GM21515 (cell line): ENCODE data around the gene AKIP1.
"Not testable (repeated sequence)": the region's sequence is repeated elsewhere in the genome, so short reads cannot be mapped to it uniquely, and the experiment has no call there.

ENCODE experiments used
- ATAC-seq: cut with Tn5 transposase; IDR thresholded peaks from one replicate; pipeline ENCODE4 v1.9.1; 2021; ENCODE audit not compliant: unreplicated experiment

AKIP1 gene, protein sequence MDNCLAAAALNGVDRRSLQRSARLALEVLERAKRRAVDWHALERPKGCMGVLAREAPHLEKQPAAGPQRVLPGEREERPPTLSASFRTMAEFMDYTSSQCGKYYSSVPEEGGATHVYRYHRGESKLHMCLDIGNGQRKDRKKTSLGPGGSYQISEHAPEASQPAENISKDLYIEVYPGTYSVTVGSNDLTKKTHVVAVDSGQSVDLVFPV

DNA sequence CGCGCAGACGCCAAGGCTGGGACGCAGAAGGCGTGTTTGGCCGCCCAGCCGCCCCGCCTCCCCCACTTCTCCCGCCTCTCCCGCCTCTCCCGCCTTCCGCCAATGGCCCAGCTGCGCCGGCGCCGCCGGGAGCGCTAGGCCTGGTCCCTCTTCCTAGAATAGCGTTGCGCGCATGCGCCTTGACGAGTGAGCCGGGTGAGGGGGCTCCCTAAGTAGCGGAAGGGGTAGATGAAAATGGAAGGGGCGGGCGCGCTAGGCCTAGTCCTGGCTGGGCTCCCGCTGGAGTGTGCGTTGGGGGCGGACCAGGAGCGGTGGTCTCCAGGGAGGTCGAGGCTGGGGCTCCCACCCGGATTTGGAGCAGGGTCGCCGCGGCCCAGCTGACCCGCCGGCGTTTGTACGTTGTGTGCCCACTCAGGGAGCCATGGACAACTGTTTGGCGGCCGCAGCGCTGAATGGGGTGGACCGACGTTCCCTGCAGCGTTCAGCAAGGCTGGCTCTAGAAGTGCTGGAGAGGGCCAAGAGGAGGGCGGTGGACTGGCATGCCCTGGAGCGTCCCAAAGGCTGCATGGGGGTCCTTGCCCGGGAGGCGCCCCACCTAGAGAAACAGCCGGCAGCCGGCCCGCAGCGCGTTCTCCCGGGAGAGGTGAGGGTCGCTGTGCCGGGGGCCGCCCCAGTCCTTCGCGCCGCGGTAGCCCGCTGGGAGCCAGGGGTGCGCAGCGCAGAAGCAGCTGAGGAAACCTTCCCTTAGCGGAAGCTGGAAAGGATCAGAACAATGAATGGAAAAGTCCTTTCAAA lies at the start of gene AKIP1:
AKIP1 (plus strand) TSS at position 161 of the 795 bp plus-strand sequence; CDS start at position 422, 261 bp downstream.
- ATAC-seq = peak; percentile 81

GRCh38 chr11:8863838-8864237 lies 47.2 kb upstream of the AKIP1 start:
- ATAC-seq = no peak

DNA sequence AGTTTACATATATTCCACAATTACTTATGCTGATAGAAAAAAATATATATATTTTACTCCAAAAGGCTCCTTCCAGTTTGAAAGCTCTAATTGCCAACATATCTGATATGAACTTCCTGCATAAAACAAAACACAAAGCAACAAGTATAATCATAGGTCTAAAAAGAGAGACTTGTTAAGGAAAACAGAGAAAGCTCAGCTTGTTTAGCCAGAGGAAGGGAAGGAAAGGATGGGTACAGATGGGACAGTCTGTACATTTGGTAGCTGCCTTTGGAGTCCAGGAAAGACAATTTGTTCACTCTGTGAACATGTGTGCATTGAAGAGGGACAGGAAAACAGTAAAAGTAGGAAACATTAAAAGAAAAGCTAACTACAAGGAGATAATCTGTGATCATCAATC lies 45.7 kb upstream of the AKIP1 start:
- no peak for ATAC-seq

GRCh38 chr11:8867035-8867434 lies 44.0 kb upstream of the AKIP1 start:
- ATAC-seq = no peak

DNA sequence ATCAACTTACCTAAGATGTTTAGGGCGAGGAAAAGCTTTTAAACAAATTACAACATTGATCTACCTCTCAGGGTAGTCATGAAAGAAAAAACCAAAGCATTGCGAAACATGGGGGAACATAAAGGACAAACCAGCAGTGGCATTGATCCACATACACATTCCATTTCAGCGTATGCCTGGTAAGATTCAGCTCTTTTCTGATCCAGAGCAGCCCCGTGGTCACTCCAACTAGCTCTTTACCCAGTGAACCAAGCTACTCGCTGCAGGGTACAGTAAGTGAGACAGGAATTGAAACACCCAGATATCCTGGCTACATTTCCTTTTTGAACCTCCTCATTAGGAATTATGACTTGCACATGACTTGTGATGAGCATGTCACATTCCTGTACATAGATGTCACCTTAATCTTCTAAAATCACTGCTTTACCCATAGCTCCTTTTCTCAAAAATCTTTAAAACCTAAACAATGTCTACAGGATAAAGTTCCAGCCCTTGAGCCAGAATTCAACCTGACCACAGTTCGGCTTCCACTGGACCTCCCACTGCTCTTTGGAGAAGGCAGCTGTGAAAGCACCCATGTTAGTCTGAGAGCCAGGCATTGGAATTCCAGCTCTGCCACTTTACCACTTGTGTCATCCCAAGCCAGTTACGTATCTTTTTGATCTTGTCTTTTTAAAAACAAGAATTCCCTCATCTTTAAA lies 42.9 kb upstream of the AKIP1 start:
- ATAC-seq = no peak

DNA sequence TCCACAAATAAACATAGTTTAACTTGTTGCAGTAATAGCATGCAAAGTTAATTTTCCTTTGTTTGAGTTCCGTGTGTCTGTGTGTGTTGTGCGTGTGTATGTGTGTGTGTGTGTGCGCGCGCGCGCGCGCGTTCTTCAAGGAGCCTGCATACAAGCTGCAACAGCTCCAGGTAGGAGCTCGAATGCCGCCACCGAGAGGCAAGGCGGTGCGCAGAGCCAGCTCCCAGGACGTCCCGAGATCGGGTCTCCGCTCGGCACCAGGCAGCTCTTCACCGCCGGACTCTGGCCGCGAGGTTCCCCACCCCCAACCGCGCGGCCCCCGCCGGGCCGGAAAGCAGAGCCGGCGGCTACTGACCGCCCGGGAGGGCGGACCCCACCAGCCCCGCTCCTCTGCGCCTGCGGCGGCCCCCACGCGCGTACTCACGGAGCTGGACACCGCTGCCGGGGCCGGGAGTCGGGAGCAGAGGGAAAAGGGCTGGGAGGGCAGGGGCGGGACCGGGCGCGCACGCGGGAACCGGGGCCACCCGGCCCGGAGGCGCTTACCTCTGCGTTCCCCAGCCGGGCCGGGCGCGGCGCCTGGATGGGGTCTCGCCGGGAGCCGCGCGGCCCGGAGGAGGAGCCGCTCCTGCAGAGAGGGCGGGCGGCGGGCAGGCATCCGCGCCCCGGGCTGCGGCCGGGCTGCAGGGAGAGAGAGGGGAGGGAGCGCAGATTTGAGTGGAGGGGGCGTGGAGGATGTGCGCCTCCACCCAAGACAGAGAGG lies 40.4 kb upstream of the AKIP1 start:
- no peak for ATAC-seq

DNA sequence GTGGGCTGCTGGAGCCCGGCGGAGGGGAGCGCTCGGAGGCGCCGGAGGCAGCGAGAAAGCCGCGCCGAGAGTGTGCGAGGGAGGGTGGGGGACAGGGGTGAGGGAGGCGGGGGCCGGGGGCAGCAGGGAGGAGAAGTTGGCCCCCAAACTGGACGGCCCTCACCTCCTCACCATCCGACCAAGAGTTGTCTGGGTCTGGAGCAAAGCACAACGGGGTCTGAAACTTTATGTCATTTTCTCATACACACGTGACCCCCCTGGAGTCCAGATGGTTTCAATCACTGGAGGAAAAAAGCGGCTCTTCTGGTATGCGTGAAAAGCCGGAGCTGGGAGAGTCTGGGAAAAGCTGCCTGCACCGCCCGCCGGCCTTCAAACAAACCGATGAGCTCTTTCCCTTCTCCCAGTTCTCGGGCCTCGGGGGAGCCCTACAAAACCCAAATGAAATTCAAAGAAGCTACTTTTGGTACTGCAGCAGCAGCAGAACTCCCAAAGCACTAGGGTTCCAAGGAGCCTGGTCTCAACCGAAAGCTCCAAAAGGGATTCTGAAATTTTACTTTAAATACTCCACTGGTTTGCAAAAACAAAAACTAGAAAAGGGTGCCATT lies 39.7 kb upstream of the AKIP1 start:
- no peak for ATAC-seq

DNA sequence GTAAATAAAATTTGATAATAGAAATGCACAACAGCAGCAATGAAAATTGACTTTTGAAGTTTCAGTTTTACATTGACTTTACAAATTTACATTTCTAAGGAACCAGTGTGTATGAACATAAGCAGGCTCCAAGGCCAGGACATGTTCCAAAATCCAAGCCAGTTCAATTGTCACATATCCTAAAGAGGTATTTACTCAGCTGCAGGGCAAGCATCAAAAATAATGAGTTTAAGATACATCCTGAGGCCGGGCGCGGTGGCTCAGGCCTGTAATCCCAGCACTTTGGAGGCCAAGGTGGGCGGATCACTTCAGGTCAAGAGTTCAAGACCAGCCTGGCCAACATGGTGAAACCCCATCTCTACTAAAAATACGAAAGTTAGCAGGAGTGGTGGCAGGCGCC lies 39.0 kb upstream of the AKIP1 start:
- ATAC-seq = no peak

DNA sequence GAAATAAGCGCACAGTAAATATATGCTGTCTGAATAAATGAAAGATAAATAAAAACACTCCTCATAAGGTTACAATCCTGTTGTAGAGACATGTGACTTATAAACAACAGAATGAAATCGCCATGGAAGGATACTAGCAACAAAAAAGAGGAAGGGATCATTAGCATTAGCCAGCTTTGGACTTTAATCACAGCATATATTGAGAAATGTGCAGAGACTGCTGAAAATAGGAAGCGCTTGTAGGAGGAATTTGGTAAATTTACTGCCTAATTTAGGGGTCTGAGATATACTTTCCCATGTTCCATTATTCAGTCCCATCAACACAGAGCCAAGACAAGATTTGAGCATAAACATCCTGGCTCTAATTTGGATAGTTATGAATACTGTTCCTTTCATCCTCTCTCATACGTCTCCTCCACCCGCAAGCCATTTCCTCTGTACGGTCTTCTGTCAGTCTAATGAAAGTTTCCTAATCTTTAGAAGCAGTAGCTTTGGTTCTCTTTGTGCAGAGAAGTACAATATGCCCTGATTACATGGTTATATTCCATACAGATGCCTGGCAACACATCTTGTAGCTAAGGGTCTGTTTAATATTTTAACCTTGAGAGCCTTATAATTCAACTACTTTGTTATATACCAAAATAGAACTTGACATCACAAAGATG lies 37.1 kb upstream of the AKIP1 start:
- no peak for ATAC-seq

- no peak for ATAC-seq
Observed at GRCh38 chr11:8878771-8879170, 32.2 kb upstream of the AKIP1 start.

- ATAC-seq = not testable (repeated sequence)
Observed at GRCh38 chr11:8881585-8881984, 29.4 kb upstream of the AKIP1 start.

- ATAC-seq = no peak
Observed at GRCh38 chr11:8886322-8886721, 24.7 kb upstream of the AKIP1 start.

DNA sequence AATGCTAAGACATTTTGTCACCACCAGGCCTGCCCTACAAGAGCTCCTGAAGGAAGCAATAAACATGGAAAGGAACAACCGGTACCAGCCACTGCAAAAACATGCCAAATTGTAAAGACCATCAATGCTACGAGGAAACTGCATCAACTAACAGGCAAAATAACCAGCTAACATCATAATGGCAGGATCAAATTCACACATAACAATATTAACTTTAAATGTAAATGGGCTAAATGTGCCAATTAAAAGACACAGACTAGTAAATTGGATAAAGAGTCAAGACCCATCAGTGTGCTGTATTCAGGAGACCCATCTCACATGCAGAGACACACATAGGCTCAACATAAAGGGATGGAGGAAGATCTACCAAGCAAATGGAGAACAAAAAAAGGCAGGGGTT lies 19.8 kb upstream of the AKIP1 start:
- ATAC-seq = not testable (repeated sequence)

DNA sequence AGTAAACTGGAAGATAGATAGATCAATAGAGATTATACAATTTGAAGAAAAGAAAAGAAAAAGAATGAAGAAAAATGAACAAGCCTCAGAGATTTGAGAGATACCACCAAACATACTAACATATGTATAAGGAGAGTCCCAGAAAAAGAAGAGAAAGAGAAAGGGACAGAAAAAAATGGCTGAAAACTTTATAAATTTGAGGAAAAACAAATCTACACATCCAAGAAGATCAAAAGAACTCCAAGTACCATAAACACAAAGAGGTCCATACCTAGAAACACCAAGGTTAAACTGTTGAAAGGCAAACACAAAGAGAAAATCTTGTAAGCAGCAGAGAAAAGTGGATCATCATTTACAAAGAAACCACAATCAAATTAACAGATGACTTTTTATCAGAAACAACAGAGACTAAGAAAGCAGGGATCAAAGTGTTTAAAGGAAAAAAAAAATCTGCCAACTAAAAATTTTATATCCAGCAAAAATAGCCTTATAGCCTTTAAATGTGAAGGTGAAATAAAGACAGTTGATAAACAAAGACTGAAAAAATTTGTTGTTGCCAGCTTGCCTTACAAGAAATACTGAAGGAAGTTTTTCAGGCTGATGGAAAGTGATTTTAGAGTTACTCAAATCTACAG lies 11.8 kb upstream of the AKIP1 start:
- no peak for ATAC-seq

DNA sequence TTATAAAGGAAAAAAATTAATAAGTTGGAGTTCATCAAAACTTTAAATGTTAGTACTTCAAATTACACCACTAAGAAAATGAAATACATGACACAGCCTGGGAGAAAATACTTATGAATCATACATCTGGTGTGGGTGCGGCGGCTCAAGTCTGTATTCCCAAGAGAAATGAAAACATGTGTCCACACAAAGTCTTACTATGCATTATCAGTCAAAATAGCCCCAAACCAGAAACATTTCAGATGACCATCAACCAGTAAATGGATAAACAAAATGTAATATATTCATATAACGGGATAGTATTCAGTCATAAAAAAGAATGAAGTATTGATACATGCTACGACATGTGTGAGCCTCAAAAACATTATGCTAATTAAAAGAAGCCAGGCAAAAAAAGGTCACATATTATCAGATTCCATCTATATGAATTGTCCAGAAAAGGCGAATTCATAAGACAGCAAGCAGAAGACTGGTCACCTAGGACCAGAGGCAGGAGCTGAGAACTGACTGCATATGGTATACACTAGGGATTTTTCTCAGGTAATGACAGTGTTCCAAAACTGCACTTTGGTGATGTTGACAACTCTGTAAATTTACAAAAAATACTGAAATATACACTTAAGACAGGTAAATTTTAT lies 5.3 kb upstream of the AKIP1 start:
- ATAC-seq = no peak

- ATAC-seq = no peak
Observed at GRCh38 chr11:8907116-8907515, 3.9 kb upstream of the AKIP1 start.

- ATAC-seq = no peak
Observed at GRCh38 chr11:8908099-8908498, 2.9 kb upstream of the AKIP1 start.

GRCh38 chr11:8910649-8911026 lies 351 bp upstream of the AKIP1 start:
- no peak for ATAC-seq

DNA sequence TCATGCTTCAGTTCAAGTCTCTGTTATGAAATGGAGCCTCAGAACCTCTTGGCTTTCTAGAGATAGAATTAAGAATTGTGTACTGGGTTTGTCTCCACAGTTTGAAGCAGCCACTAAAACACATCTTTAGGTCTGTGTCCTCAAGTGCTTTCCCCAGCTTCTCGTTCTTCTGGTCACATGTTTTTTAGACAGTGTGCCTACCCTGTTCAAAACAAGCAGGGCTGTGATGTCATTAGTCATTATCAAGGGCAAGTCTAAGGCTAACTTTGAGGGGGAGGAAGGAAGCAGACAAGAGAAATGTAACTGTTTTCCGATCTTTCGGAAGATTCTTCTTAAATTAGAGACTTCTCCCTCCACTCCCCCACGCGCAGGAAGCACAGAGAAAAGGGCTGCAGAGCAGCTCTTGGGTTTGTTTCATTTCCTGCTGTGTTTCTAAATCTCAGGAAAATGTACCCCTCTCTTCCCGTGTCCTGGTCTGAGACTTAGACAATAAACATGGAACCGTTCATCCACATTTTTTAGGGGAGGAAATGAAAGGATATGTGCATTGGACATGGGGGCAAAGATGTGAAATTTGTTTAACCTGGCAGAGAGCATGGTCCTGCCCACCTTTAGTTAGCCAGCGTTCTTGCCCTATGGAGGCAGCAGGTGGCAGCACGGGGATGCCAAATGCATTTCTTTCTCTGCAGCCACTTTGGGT lies 3.1 kb downstream of the AKIP1 start:
- no peak for ATAC-seq
